KMS-11 (cell line): ENCODE data around the gene UQCC2.

Source experiments
- H2AFZ ChIP-seq: fragments of 200-600 bp; sonication (generic); 2 replicates; pipeline ENCODE4 v1.6.1; 2016; ENCODE audit warnings: antibody characterized with exemption, mixed run types, low read depth
- H3K27ac ChIP-seq: fragments of 200-600 bp; sonication (generic); 2 replicates; pipeline ENCODE4 v1.6.1; 2016; ENCODE audit warnings: mild to moderate bottlenecking, mixed run types
- H3K27me3 ChIP-seq: fragments of 200-600 bp; sonication (generic); 2 replicates; pipeline ENCODE4 v1.6.1; 2017; ENCODE audit warnings: mild to moderate bottlenecking, low read depth, mixed run types, moderate library complexity; ENCODE audit not compliant: insufficient read depth
- H3K36me3 ChIP-seq: fragments of 200-600 bp; sonication (generic); 2 replicates; pipeline ENCODE4 v1.6.1; 2017; ENCODE audit warnings: mild to moderate bottlenecking, mixed run types; ENCODE audit not compliant: insufficient read depth
- H3K4me1 ChIP-seq: fragments of 200-600 bp; sonication (generic); 2 replicates; pipeline ENCODE4 v1.6.1; 2016; ENCODE audit warnings: mild to moderate bottlenecking, low read depth, mixed run types; ENCODE audit not compliant: poor library complexity, severe bottlenecking
- H3K4me2 ChIP-seq: fragments of 200-600 bp; sonication (generic); 2 replicates; pipeline ENCODE4 v1.7.0; 2016; ENCODE audit warnings: mild to moderate bottlenecking, mixed run types
- H3K4me3 ChIP-seq: fragments of 200-600 bp; sonication (generic); IDR thresholded peaks from 2 replicates; pipeline ENCODE4 v1.6.1; 2017; ENCODE audit warnings: low read depth, low read length, mixed read lengths; ENCODE audit not compliant: insufficient read depth
- H3K79me2 ChIP-seq: fragments of 200-600 bp; sonication (generic); 2 replicates; pipeline ENCODE4 v1.6.1; 2016; ENCODE audit warnings: low read depth, mixed run types; ENCODE audit not compliant: insufficient read depth
- H3K9ac ChIP-seq: fragments of 200-600 bp; sonication (generic); 2 replicates; pipeline ENCODE4 v1.6.1; 2016; ENCODE audit warnings: mild to moderate bottlenecking, mixed run types
- H4K20me1 ChIP-seq: fragments of 200-600 bp; sonication (generic); 2 replicates; pipeline ENCODE4 v1.6.1; 2016; ENCODE audit warnings: mild to moderate bottlenecking, mixed run types; ENCODE audit not compliant: insufficient read depth
- TF ChIP-seq, protein P1 (sequence below): fragments of 200-600 bp; sonication (generic); conservative IDR thresholded peaks from 2 replicates; pipeline ENCODE4 v1.6.1; 2017; ENCODE audit warnings: low read depth, mild to moderate bottlenecking, antibody characterized with exemption, low read length, moderate library complexity, mixed read lengths

The UQCC2 gene

DNA sequence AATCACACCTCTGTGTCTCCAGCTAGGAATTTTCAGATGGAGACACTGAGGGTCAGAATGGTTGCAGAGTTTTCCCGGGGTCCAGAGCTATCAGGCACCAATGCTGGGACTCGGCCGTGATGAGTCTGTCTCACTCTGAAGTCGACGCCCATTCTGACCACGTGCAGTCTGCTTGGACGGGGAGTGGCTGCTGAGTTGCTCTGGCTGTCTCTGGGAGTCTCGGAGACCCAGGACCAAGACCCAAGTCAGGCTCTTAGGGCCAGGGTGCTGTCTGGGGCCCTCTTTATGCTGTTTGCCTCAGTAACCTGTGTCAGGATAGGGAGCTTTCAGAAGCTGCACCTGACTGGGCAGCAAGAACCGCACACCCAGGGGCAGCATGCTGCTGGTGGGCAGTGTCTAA, 30.6 kb upstream of the UQCC2 start:
- Histone ChIP-seq H2AFZ (no peak overlapping the region), H3K4me3 (no peak overlapping the region), H3K4me2 (no peak overlapping the region)

DNA sequence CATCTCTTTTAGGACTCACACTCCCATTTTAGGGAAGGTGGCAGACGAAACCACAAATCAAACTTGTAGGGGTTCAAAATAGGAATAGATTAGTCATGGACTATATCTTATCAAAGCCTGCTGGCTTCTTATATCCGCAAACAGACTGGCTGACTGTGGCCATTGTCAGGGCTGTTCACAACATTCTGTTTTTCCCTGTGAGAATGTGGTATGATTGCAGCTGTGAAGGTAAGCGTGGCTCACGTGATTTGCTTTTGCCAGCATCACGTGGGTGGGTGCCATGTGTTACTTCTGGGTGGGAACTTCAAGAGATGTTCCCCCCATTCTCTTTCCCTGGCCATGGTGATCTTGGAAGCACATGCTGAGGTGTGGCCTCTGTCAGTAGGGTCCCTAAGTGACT, 29.3 kb upstream of the UQCC2 start:
- H3K79me2 ChIP-seq = no peaks in the 10 kb centered on the region
- no peak overlapping the region for H3K4me3 ChIP-seq
- TF ChIP-seq, protein P1, sequence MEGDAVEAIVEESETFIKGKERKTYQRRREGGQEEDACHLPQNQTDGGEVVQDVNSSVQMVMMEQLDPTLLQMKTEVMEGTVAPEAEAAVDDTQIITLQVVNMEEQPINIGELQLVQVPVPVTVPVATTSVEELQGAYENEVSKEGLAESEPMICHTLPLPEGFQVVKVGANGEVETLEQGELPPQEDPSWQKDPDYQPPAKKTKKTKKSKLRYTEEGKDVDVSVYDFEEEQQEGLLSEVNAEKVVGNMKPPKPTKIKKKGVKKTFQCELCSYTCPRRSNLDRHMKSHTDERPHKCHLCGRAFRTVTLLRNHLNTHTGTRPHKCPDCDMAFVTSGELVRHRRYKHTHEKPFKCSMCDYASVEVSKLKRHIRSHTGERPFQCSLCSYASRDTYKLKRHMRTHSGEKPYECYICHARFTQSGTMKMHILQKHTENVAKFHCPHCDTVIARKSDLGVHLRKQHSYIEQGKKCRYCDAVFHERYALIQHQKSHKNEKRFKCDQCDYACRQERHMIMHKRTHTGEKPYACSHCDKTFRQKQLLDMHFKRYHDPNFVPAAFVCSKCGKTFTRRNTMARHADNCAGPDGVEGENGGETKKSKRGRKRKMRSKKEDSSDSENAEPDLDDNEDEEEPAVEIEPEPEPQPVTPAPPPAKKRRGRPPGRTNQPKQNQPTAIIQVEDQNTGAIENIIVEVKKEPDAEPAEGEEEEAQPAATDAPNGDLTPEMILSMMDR = no peak
- no peaks in the 10 kb centered on the region for H3K36me3 ChIP-seq
- H3K9ac ChIP-seq = no peak overlapping the region
- H3K4me1 ChIP-seq = peaks cover 7% of the 10 kb centered on the region
- H2AFZ ChIP-seq = no peak overlapping the region
- H3K27me3 ChIP-seq = peaks cover 20% of the 10 kb centered on the region
- no peak overlapping the region for H3K27ac ChIP-seq
- H4K20me1 ChIP-seq = no peaks in the 10 kb centered on the region
- H3K4me2 ChIP-seq = no peak overlapping the region

More for the DNA sequence above, 30.6 kb upstream of the UQCC2 start:
- H4K20me1 ChIP-seq = no peaks in the 10 kb centered on the region
- no peaks in the 10 kb centered on the region for H3K79me2 ChIP-seq
- peaks cover 7% of the 10 kb centered on the region for H3K4me1 ChIP-seq
- H3K27me3 ChIP-seq = peaks cover 23% of the 10 kb centered on the region
- H3K9ac ChIP-seq = no peak overlapping the region
- no peak overlapping the region for H3K27ac ChIP-seq
- TF ChIP-seq, protein P1 = no peak
- no peaks in the 10 kb centered on the region for H3K36me3 ChIP-seq

DNA sequence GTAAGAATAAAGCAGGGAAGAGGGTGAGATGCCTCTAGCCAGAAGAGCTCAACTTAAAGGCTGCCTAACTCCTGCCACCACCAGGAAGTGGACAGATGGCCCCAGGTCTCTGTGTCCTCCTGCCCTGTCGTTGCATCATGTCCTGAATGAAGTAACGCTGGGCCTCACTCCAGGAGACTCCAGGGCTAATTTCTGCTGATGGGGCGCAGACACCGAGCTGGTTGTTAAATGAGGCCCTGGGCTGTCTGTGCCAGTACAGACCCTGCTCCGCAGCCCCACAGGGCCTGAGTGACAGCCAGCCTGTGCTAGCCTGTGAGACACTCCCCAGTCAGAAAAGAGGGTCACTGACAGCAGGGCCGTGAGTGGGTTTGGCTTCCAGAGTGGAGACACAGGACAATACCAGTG, 28.7 kb upstream of the UQCC2 start:
- H4K20me1 ChIP-seq = no peaks in the 10 kb centered on the region
- no peak overlapping the region for H3K4me2 ChIP-seq
- H3K4me1 ChIP-seq = peaks cover 7% of the 10 kb centered on the region
- H3K36me3 ChIP-seq = no peaks in the 10 kb centered on the region
- H3K4me3 ChIP-seq = no peak overlapping the region
- no peak overlapping the region for H3K27ac ChIP-seq
- no peak overlapping the region for H2AFZ ChIP-seq
- peaks cover 20% of the 10 kb centered on the region for H3K27me3 ChIP-seq
- H3K9ac ChIP-seq = no peak overlapping the region
- TF ChIP-seq, protein P1 = no peak
- H3K79me2 ChIP-seq = no peaks in the 10 kb centered on the region

DNA sequence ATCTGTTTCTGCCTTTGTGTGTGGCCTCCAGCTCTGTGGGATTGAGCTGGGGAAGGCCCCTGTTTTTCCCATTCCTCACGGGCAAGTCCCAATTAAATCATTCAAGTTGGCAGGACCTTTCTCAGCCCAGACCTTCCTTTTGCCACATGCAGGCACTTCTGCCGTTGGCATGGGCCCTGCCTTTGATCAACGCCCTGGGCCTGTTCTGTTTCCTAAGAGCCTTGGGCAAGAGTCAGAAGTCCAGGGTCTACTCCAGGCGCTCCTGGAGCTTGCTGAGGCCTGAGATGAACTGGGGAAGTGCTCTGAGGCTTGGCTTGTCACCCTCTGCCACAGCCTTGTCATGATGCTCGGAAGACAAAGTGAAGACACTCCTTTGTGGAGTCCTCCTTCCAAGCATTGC, 28.1 kb upstream of the UQCC2 start:
- no peak overlapping the region for H3K4me3 ChIP-seq
- no peaks in the 10 kb centered on the region for H4K20me1 ChIP-seq
- peaks cover 6% of the 10 kb centered on the region for H3K4me1 ChIP-seq
- H3K79me2 ChIP-seq = no peaks in the 10 kb centered on the region
- no peak overlapping the region for H3K4me2 ChIP-seq
- no peaks in the 10 kb centered on the region for H3K36me3 ChIP-seq
- peaks cover 20% of the 10 kb centered on the region for H3K27me3 ChIP-seq
- TF ChIP-seq, protein P1 = no peak
- H3K9ac ChIP-seq = no peak overlapping the region
- no peak overlapping the region for H3K27ac ChIP-seq
- H2AFZ ChIP-seq = no peak overlapping the region

DNA sequence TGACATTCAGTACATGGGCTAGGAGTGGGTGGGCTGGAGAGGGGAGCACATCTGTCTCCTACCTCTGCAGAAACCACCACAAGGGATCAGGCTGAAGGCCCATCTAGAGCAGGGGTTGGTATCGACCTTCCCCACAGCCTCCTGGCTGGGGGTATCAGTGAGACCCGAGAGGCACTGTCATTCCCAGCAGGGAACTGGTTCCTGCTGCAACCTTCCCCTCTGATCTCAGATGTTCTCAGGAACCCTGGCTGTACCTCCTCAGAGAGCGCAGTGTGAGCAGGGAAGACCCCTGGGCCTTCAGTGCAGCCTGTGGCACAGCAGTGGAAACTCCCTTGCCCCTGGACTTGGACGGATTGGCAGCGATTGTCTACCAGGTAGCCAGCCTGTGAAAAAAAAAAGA, 27.4 kb upstream of the UQCC2 start:
- Histone ChIP-seq H3K4me3 (no peak overlapping the region), H3K9ac (no peak overlapping the region), H3K79me2 (no peaks in the 10 kb centered on the region), H3K27me3 (peaks cover 20% of the 10 kb centered on the region), H4K20me1 (no peaks in the 10 kb centered on the region), H3K4me2 (no peak overlapping the region), H3K27ac (no peak overlapping the region), H2AFZ (no peak overlapping the region), H3K36me3 (no peaks in the 10 kb centered on the region), H3K4me1 (no peaks in the 10 kb centered on the region)
- TF ChIP-seq, protein P1 = no peak
